GM21447 (cell line): ENCODE results near the gene ITGA2.

Source experiments
- ATAC-seq: cut with Tn5 transposase; IDR thresholded peaks from one replicate; pipeline ENCODE4 v1.9.1; 2021; ENCODE audit not compliant: unreplicated experiment

Gene ITGA2

DNA sequence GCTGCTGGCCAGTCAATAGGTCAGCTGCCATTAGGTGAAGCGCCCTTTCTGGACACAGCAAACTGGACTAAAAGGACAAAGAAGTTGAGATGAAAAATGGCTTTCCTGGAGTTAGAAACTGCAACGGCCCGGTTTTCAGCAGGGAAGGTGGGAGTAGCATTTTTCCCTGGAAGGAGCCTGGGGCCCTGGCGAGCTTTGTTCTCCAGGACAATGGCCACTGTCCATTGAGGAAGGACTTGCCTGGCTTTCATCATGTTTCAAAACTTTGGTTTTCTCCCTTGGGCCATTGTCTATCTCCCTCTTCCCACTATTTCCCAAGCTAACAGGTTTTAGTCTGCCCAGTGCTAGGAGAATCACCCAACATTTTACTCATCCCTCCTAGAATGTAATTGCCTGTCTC, 64.2 kb downstream of the ITGA2 start:
- no peak for ATAC-seq

DNA sequence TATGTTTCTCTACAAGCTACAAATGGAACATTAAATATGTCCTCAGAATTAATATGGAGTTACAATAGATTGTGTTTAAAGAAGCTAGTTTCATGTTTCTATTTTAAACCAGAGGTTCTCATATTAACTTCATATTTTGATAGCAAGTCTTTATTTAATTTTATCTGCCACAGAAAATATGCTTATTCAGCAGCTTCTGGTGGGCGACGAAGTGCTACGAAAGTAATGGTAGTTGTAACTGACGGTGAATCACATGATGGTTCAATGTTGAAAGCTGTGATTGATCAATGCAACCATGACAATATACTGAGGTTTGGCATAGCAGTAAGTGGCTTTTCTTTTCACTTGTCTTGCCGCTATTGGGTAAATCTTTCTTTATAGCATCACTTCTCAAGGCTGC, 66.2 kb downstream of the ITGA2 start:
- ATAC-seq: no peak

DNA sequence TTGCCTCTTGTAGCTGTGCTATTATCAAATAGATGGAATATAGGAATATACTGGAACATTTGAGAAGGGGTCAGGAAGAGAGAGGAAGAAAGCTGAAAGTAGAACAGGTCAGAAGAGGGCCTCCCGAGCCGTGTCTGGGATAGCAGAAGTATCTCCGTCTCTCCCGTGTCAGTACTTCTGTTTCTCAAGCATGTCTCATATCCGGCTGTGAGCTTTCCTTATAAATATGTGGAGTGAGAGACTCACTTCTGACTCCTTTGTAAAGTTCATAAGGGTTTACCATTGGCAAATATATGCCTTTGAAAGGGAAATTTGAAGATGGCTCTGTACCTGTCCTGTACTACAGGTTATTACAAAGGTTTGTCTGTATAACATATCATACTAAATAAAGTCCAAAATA, 70.1 kb downstream of the ITGA2 start:
- ATAC-seq: no peak

DNA sequence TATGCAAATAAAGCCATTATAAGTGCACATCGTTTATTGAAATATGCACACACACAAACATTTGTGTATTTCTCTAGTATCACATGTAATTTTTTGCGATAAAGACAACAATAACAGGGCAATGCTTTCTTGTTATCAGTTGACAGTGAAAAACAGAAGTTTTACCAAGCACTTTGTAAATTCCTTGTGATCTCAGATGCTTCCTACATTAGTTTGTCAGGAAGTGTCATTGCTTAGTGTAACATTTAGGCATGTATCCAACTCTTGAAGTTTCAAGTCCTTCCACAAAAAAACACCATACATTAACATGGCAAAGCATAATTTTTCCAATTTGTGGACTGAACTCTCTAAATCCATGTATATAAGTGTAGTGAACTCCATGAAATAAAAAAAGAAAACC, 74.0 kb downstream of the ITGA2 start:
- no peak for ATAC-seq

DNA sequence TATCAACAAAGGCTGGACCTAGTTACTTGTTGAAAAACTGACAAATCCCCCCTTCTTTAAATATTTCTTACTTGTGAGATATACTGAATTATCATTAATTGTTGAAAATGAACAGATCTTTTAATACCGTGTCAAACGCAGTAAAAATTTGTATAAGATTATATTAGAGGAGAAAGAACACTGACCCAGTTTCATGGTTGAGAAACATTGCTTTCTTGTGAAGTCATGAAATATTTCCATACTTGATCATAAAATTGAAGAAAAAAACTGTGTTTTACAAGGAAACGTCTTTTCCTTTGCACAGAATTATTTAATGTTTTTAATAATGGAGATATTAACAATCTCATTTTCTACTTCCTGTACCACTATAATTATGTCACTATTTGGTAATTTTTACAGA, 74.6 kb downstream of the ITGA2 start:
- ATAC-seq: no peak

DNA sequence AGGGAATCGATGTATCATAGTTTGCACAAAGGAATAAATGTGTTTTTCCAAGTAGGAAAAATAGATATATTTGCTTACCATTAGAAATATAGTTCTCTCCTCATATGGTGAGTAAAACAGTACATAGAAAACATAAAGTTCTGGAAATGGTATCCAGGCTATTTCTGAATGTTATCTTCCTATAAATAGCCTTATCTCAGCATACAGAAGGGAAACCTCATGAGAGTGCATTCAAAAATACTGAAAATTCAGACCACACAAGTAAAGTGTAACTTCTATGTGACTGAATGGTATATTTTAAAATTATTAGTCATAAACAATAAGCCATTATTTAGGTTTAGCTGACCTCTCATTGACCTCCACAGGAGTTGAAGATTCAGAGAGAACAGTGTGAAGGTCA, 76.9 kb downstream of the ITGA2 start:
- ATAC-seq: no peak

DNA sequence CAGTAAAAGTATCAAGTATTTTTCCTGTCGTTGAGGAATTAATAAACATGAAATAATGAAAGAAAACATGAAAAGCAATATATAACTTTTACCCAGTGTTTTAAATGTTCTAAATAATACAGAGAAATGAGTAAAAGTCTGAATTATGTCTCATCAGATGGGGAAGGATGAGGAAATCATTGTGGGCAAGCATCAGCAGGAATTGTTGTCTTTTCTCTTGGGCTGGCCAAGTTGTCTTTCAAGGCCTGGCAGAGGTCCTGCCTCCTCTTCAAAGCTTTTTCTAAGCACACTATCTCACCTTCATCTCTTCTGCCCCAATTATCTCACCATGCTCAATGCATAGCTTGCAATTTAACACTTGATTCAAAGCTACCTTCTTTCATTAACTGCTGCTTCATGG, 78.5 kb downstream of the ITGA2 start:
- no peak for ATAC-seq

DNA sequence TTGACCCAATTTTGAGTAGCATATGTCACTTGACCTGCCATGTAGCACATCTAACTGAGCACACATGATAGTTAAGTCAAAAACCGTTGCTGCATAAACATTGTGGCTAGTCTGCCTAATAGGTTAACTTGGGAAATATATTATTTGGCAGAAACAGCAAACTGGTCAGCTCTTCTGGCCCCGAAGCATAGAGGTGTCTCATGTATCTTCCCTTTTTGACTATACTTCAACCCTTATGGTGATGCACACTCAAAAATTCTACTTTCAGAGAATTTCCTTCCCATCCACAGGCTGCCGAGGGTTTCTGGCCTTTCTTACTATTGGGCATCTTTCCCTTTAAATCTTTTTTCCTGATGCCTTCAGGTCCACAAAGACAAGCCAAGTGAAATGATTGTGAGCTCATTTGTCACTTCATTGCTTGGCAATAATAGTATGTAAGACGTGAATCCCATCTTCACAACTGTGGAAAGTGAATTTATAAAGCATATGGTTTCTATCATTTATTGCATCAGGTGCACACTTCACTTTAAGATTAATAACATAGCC, 79.2 kb downstream of the ITGA2 start:
- ATAC-seq: no peak

DNA sequence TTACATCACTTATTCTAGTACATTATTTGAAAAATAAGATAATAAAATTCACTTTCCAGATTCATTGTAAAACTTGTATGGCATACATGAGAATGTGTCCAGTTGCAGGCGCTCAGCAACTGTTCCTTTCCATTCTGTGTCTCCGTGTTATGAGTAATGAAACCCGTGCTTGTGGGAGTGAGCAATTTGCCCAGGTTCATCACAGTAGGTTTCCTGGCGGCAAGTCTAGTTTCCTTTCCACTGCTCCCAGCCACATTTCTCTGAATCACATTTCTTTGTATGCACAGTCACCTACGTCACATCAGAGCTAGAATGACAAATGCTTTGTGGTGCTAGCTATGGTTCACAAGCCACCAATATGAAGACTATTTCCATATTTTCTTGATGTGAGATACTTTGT, 80.5 kb downstream of the ITGA2 start:
- no peak for ATAC-seq

DNA sequence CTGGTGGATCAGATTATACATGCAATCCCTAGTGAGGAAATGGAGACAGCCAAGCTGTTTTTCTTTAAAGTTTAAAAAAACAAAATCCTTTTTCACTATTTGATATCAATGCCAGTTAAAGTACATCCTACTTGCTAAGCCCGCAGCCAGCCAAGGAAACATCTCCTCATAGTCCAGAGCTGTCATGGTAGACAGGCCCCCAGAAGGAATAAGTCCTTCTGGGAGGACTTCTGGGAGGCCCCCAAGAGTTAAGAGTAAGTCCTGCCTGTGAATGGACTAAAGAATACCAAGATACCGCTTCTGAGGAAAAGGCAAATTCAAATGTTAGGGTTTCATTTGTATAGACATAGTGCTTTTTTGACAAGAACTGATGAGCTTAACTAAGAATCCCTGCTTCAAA, 82.1 kb downstream of the ITGA2 start:
- ATAC-seq: no peak

DNA sequence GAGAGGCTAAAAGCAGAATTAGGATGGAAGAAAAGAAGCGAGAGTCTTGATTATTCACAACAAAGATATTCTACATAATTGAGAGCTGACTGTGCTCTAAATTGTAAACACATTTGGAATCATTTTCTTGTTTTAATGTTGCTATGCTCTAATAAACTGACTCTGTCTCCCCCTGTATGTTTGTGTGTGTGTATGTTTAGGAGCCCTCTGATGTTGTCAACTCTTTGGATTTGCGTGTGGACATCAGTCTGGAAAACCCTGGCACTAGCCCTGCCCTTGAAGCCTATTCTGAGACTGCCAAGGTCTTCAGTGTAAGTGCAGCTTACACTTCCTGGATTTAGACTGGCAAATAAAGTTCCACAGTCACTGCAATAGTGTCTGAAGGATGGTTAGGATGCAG, 82.6 kb downstream of the ITGA2 start:
- no peak for ATAC-seq

DNA sequence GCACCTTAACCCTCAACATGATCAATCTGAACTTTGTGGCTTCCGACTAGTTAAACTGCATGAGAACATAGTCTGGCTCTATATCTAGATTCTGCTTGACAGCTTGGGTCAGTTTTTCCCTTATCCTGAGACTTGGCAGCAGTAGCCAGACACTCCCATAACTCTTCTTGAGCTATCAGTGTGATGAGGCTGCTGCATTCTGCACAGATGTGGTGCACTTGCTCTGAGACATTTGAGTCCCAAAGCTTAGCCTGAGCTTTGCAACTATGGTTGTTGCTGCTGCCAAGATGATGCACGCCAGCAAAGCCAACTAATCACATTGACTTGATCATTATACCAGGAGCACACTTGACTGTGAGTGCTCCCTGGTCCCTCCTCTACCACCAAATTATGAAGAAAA, 84.2 kb downstream of the ITGA2 start:
- no peak for ATAC-seq

DNA sequence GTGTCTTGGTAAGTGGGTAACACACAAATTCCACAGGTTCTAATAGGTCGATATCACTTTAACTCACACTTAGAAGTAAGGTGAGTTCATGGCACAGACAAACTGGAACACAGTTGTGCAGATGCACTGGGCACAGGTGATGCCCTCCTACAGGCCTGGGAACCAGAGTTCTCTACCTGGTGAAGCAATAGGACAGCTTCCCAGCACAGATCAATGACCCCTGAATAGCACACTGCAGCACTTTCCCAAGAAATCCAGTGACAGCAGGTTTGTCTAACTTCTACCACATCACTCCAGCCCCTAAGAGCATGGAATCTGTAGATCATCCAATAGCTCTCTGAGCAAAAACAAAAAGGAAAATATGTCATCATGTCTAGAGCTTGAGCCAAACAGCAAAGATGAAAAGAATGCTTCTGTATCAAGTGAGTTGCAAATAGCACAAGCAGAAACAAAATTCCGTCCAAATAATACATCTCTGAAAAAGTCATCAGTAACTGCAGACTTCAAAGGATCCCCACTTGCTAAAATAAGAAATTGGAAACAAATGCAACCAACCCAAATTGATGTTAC, 86.9 kb downstream of the ITGA2 start:
- ATAC-seq: no peak

DNA sequence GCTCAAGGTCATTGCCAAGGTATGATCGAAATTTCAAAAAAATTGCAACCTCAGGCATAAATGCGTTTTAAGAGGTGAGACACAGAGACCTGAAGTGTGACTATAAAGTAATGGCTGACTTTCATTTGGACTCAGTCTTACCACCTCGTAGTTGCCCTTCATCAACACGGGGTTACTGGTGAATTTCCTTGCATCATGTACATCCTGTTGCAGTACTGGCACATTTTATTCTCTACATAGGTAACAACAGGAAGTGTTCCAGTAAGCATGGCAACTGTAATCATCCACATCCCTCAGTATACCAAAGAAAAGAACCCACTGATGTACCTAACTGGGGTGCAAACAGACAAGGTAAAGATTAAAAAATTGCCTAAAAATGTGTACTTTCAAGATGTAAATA, 91.1 kb downstream of the ITGA2 start:
- no peak for ATAC-seq

DNA sequence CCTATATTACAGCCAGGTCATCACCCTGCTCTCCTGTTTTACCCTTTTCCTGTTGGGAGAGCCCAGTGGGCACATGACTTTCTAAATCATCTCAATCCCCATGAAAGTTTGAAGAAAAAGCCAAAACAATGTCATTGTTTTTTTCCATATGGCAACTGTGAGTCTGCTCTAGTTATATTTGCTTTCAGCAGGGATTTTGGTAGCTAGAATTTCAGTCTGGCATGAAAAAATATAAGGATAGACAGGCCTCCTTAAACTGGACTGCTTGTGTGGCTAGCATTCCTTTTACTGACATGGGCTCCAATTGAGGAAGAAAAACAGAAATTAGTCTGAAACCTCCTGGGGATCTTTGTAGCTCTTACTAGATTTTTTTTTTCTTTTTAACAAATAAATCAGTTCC, 94.8 kb downstream of the ITGA2 start:
- no peak for ATAC-seq

DNA sequence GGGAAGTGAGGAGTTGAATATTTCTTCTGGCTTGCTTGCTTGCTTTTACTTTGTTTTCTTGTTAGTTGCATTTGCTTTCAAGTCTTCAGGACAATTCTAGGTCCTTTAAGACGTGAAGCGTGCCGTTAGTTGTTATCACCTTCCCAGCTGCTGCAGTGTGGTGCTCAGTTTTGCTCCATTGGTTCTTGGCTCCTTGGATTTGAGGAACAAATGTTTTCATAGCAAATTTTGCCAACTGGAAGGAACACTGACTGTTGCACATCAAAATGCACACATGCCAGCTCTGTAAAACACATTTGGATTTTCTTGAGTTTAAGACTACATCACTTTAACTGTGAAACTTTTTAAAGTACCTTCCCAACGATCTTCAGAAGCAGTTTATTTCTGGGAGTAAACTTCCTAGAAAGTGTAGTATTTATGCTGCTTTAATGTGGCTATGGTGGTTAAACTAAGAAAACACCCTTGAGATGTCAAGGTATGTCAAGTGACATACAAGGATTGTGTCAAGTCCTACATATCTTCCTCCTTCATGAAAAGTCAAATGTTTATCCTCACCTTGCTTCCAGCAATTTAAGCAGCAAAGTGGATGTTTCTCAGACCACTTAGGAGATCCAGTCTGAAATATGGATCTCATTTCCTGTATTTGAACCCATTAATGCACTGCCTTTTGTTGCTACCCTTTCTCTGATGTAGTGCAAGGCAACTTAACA, 95.5 kb downstream of the ITGA2 start:
- ATAC-seq: no peak

DNA sequence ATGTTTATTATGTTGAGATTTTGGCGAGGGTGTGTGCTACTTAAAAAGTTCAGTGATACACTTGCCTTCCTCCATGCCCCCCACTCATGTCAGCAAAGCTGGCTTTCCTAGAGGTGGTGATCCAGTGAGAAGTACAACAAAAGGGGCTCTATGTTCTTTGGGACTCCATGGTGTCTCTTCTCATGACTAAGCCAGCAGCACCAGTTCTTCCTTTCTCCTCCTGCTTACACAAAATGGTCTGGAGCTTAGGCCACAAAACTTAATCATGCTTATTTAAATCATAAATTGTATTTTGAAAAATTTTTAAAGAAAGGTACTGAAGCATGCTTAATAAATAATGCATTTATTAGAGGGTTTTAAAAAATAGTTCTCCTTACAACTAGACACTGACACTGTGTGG, 98.0 kb downstream of the ITGA2 start:
- no peak for ATAC-seq

DNA sequence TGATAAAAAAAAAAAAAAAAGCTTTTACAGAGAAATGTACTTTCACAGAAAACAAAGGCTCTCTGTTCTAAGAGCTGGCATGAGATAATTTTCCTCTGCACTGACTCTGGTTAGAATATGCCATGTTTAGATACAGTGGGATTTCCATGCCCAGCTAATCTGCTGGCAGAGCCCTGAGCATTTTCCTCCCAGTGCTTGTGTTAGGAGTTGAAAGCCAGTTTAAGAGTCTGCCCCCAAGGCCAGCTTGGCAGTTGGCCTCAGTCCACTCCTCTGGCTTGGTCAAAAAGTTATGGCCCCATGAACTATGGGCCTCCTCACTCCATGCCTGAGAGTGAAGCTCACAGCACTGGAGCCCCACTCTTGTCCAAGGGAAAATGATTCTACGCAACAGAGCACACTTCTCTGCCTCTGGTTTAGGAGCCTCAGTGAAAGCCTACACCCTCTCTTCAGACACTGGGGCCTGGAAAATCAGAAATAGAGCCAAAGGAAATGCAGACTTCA, 98.5 kb downstream of the ITGA2 start:
- ATAC-seq: no peak

DNA sequence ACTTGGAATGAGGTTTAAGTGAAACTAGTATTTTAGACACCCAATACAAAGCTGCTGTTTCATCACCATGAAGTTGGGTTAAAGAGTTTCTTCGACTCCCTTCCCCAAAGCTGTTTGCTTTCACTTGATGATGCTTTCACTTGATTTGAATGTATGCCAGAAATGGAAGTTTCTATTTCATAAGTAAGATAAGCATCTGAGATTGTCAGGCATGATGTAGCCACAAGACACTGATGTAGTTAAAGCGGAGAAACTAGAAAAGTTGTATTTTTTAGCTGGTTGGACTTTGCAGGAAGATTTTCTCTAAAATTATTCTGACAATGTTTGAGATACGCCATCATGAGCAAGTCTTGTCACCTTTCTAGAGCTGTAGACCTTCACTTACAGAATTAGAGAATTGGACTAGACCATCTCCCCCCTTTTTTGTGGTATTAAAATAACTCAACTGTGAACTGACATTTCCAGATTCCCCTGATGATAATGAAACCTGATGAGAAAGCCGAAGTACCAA, 100.4 kb downstream of the ITGA2 start:
- peak; percentile 87 for ATAC-seq

DNA sequence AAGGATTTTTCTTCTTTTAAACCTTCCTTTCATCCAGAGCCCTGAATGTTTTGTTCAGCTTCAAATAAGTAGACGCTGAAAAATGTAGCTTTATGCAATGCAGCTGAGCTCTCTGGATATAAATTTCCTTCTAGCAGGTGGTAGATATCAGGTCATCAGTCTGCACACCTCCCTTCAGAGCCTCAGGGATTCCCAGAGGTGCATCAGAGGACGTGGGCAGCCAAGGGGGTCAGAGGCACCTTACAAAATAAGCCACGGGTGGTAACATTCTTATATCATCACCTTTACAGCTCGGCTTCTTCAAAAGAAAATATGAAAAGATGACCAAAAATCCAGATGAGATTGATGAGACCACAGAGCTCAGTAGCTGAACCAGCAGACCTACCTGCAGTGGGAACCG, 101.1 kb downstream of the ITGA2 start:
- ATAC-seq: no peak

DNA sequence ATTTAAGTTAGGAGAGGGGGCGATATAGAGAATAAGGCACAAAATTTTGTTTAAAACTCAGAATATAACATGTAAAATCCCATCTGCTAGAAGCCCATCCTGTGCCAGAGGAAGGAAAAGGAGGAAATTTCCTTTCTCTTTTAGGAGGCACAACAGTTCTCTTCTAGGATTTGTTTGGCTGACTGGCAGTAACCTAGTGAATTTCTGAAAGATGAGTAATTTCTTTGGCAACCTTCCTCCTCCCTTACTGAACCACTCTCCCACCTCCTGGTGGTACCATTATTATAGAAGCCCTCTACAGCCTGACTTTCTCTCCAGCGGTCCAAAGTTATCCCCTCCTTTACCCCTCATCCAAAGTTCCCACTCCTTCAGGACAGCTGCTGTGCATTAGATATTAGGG, 102.1 kb downstream of the ITGA2 start:
- no peak for ATAC-seq

DNA sequence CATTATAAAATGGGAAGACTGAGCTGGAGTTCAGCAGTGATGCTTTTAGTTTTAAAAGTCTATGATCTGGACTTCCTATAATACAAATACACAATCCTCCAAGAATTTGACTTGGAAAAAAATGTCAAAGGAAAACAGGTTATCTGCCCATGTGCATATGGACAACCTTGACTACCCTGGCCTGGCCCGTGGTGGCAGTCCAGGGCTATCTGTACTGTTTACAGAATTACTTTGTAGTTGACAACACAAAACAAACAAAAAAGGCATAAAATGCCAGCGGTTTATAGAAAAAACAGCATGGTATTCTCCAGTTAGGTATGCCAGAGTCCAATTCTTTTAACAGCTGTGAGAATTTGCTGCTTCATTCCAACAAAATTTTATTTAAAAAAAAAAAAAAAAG, 103.1 kb downstream of the ITGA2 start:
- no peak for ATAC-seq

DNA sequence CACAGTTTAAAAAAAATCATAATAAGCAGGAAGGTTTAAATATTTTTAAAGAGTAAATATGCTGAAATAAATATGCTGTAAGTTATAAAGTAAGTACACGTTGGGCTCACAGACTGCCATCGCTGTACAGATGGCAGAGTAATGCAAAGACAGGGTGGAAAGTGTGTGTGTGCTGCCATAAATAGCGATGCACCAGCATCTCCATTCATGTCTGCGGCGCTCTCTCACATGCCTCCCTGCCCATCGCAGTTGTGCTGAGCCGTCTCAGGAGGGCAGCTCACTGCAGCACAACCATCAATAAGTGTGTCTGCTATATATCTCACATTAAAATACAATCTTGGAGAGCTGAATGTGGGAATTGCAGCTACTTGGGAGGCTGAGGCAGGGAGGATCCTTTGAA, 106.1 kb downstream of the ITGA2 start:
- ATAC-seq: no peak
